GM19324 (cell line): Measurements from ENCODE around the gene TMEM139.

Source experiments
- ATAC-seq: cut with Tn5 transposase; IDR thresholded peaks from one replicate; pipeline ENCODE4 v1.9.1; 2021; ENCODE audit warnings: mild to moderate bottlenecking, moderate library complexity; ENCODE audit not compliant: unreplicated experiment, low FRiP score

Gene TMEM139

DNA sequence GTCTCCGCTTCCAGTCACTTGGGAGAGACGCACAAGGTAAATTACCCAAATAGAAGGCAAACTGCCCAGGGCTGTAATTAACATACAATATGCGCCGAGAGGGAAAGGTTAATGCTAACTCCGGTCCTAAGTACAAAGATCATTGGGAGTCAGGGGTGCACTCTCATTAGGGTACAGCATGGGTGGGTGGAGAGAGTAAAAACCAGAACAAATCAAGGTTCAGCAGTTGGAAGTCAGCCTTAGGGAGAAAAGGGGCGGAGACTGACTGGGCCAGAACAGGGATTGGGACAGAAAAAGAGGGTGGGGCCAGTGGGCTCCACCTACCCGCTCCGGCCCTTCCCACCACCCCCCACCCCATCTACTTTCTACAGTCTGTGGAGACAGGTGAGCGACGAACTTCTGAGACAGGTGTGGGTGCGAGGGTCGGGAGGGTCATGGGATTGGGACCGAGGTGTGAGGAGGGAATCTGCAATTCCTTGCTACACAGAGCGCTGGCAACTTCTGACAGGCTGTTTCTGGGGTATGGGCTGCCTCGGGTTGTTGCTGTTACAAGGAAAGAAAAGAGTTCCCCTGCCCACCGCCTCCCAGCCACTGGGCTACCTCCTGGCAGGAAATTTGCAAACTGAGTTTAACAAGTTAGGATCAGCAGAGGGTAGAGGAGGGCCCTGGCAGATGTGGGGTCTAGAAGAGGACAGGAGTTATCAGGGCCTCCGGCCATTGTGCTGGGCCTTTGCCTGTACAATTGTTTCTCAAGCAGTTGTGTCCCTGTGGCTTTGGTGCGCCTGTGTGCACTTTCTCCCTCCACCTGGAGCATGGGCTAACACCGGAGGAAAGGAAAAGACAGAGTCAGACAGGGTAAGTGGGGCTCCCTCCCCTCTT, at the start of gene TMEM139:
Gene TMEM139 (plus strand): TSS at position 368 of the 879 bp plus-strand sequence. CDS start 1,000 bp downstream, outside the sequence.
- ATAC-seq, result no peak

DNA sequence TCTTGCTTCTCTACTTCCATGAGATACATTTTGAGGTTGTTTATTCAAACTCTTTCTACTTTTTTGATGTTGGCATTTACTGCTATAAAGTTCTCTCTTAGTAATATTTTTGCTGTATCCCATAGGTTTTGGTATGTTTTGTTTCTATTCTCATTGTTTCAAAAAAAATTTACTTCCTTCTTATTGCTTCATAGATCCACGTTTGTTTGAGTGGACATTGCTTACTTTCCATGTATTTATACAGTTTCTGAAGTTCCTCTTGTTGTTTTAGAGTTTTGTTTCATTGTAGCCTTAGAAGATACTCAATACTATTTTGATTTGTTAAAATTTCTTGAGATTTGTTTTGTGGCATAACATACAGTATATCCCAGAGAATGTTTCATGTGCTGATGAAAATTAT, 49.2 kb upstream of the TMEM139 start:
- ATAC-seq, result no peak

DNA sequence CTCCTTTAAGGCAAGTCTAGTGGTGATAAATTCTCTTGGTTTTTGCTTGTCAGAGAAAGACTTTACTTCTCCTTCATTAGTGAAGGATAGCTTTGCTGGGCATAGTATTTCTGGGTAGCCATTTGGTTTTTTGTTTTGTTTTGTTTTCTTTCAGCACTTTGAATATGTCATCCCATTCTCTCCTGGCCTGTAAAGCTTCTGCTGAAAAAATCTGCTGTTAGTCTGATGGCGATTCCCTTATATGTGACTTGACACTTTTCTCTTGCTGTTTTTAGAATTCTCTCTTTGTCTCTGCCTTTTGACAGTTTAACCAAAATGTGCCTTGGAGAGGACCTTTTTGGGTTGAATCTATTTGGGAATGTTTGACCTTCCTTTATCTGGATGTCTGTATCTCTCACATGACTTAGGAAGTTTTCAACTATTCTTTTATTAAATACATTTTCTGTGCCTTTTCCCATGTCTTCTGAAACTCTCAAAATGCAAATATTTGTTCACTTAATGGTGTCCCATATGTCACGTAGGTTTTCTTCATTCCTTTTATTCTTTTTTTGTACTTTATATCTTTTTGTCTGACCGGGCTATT, 48.3 kb upstream of the TMEM139 start:
- ATAC-seq, result no peak

DNA sequence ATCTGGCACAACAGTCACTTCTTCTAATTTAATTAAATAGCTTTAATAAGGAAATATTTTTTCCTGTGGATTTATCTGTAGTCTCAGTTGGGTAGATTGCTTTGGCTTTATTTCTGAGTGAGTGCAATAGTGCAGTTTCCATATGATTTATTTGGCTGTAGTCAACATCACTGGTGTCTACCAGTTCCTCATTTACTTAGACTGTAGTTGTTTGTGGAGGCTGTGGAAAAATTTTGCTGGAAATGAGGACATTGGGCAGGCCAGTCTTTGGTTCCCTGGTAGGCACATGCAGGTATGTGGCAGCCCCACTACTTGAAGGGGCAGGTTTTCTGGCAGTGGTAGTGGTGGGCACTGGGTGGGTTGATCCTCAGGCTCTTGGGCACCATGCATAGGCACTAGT, 47.4 kb upstream of the TMEM139 start:
- no peak for ATAC-seq

DNA sequence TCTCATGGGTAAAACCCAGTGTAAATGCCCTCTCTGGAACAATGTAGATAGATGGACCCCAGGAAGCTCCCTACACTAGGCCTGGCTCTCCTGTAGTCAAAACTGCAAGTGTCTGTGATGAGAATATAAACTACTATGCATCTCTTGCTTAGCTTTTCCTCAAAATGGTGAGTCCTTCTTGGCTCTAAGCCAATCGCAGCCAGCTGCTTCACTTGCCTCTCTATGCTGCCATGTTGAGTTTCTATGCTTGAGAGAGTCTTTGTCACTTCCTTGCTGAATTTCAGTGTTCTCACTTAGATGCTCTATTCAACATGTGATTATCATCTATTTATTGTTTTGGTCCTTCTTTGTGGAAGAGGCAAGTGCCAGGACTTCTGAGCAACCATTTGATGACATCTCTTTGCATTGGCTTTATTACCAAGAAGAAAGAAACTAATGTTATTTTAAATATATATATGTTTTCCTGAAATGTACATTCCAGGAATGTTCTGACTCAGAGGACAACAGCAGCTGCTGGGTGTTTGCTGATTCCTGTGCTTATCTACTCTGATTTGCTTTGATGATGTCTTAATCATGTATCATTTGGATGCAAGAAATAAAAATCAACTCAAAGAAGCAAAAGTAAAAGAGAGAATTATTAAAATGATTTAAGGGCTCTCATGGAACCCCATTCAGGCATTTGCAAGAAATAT, 46.3 kb upstream of the TMEM139 start:
- no peak for ATAC-seq

DNA sequence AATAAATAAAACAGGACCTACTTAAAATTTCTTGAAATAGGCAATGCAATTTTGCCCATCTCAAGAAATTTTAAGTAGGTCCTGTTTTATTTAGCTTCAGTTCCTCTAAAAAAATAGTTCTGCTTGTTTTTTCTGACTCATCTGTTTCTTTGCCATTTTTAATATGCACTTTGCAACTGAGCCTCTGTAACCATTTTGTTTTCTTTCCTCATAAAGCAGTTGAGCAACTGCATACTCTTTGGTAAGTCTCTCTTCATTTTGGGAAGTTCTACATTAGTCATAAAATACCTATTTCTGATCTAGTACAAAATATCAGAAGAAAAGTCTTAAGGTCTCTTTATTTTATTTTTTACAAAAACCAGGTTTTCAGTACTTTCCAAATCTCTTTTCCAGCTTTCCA, 44.9 kb upstream of the TMEM139 start:
- ATAC-seq, result no peak

DNA sequence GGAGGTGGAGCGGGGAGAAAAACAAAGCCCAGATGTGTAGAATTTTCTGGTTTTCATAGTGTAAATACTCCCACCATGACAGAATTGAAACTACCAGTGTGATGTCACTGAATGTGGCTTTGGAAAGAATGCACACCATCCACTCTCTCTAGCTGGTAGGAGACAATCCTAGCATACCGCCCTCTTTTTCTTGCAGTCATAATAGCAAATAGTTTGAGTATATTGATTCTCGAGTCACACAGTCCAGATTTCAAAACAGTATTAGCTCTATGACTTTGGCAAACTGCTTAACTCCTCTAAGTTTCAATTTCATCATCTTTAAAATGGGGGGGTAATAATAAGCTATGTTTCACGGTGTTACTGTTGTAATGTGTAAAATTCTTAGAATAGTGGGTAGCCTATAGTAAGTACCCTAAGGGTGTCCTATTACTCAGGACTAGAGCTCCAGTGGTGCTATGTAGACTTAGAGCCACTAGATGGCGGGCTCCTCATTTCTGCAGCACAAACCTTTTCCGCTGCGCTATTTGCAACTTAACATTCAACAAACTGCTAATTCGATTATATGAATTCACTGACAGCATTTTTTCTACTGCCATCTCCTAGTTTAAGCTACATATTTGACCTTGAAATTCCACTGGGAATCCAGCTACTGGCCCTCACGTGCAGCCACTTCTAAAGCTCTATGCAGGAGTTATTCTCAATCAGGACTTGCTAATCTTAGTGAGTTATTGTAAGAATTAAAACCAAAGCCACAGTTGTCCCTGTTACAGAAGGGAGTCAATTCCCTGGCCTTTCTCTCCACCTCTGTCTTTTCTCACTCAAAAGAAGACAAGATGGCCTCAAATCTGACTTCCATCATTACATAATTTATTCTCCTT, 44.2 kb upstream of the TMEM139 start:
- peak; percentile 84 for ATAC-seq

DNA sequence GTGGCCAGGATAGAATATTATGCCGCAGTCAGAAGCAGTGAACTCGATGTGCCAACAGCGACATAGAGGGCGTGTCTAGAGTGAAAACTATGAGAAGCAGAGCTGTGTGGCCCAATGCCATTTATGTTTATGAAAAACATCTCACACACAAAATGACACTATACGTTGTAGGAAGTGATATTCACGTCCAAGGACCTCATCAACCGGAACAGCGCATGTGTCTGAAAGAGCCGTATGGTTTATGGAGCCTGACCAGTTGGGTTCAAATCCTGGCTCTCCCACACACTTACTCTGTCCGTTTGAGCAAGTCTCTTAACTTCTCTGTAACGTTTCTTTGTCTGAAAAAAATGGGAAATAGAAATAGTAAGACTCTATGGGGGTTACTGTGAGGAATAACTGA, 42.5 kb upstream of the TMEM139 start:
- ATAC-seq, result no peak

DNA sequence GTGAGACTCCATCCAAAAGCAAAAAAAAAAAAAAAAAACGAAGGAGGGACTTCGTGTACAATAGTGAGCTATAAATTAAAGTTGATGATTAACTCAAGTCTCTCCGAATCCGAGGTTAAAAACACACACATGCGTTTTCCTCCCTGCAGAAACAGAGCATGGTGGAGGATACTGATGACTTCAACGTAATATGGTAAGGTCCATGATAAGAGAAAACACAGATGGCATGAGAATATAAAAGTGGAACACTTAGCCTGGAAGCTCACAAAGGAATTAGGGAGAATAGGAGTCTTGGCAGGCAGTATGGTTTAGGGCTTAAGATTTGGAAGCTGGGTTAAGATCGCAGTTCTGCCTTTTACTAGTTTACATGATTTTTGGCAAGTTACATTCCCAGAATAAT, 41.6 kb upstream of the TMEM139 start:
- no peak for ATAC-seq

DNA sequence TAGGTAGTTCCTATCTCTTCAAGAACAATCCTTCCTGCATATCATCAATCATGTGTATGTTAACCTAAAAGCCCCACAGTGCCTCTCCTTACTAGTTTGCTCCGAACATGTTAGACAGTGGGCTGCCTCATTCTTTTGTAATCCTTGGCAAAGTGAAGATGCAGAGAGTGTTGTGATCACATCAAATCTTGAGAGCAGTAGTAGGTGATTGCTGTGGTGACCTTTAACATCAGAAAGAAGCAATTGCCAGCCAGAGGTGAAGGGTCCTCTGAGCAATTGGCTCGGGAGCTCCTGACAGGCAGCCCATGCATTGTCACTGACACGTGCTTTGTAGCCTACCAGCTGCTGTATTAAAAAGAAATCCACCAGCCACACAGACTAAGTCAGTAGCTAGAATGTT, 41.1 kb upstream of the TMEM139 start:
- ATAC-seq, result no peak

DNA sequence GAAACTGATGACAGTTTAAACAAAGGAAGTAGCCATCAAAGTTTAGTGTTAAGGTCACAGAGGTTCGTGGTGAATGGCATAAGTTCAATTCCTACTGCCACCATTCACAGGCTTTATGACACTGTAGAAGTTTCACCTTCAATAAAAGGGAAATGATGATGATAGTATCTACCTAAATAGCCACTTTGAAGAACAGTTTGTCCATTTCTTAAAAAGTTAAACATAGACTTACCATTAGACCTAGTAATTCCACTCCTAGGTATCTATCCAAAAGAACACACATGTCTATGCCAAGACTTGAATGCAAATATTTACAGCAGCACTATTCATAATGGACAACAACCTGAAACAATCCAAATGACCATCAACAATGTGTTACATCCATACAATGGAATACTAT, 40.4 kb upstream of the TMEM139 start:
- no peak for ATAC-seq

DNA sequence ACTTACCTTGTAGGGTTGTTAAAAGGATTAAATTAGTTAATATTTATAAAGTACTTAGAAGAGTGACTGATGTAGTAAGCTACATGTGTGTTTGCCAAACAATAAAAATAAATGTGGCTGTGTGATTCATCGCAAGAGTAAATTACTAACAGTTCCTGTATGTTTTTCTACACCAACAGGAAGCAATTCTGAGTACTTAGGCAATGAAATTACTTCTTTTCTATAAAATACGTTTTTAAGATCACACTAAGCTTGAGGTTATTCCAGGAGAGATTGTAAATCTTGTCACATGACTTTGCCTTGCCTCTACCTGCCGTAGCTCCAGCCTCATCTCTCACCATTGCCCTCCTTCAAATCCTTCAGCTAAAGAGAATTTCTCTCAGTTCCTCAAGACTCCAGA, 39.6 kb upstream of the TMEM139 start:
- no peak for ATAC-seq

DNA sequence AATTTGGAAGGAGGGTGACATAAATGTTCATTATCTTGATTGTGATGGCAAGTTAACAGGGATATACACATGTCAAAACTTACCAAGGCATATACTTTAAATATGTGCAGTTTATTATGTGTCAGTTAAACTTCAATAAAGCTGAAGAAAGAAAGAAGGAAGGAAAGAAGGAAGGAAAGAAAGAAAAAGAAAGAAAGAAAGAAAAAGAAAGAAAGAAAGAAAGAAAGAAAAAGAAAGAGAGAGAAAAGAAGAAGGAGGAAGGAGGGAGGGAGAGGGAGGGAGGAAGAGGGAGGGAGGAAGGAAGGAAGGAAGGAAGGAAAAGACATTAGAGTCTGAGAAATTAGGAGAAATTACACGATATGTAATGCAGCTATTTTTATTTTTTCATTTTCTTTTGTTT, 37.4 kb upstream of the TMEM139 start:
- no peak for ATAC-seq

DNA sequence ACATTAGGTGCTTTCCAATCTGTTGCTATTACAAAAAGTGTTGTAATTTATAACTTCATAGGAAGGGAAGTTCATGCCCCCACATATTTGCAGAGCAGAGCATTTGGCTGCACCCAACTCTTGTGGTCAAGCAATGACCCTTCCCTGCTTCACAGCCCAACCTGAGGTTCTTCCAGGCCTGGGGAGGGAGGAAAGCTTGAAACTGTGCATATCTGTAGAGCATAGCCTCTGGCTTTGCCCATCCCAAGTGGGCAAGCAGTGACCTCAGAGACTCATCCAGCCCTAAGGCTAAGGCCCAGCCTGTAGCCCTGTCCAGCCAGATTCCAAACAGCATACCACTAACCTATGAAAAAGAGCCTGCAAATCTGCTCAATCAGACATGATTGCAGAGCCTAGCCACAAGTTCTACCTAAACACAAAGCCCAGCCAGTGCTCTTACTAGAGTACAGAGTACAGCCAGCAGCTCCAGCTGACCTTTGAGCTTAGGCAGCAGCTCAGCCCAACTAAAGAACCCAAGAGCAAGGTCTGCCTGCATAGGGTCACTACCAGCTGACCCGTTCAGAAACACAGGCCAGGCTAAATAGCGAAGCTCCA, 35.9 kb upstream of the TMEM139 start:
- no peak for ATAC-seq

DNA sequence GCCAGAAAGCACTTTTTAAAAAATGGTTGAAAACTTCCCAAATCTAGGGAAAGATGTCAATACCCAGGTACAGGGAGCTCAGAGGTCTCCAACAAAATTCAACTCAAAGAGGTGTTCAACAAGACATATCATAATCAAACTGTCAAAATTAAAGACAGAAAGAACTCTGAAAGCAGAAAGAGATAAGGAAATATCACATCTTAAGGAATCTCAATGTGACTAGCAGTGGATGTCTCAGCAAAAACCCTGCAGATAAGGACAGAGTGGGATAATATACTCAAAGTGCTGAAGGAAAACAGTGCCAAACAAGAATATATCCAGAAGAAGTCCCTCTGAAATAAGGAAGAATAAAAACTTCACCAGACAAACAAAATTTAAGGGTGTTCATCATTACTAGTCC, 34.6 kb upstream of the TMEM139 start:
- ATAC-seq, result no peak

DNA sequence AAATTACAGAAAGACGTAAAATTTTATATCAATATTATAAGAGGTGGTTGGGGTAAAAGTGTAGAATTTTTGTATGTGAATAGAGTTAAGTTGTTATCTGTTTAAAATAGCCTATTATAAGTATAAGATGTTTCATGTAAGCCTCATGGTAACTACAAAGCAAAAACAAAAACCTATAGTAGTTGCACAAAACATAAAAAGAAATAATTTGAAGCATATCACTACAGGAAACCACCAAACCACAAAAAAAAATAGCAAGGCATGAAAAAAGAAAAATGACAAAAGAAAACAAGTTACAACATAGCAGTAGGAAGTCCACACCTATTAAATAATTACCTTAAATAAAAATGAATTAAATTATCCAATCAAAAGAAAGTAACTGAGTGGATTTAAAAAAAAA, 33.9 kb upstream of the TMEM139 start:
- ATAC-seq, result no peak

DNA sequence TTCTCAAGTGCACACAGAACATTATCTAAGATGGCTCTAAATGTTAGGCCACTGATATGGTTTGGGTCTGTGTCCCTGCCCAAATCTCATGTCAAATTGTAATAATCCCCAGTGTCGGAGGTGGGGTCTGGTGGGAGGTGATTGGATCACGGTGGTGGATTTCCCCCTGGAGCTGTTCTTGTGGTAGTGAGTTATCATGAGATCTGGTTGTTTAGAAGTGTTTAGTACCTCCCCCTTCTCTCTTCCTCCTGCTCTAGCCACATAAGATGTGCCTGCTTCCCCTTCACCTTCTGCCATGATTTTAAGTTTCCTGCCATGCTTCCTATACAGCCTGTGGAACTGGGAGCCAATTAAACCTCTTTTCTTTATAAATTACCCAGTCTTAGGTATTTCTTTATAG, 32.8 kb upstream of the TMEM139 start:
- no peak for ATAC-seq

DNA sequence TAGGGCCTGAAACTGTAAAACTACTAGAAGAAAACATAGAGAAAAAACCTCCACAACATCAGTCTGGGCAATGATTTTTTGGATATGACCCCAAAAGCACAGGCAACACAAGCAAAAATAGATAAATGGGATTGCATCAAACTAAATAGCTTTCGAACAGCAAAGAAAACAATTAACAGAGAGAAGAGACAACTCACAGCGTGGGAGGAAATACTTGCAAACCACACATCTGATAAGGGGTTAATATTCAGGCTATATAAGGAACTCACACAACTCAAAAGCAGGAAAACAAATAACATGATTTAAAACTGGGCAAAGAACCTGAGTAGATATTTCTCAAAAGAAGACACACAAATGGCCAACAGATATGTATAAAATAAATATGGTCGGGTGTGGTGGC, 29.2 kb upstream of the TMEM139 start:
- ATAC-seq, result no peak

DNA sequence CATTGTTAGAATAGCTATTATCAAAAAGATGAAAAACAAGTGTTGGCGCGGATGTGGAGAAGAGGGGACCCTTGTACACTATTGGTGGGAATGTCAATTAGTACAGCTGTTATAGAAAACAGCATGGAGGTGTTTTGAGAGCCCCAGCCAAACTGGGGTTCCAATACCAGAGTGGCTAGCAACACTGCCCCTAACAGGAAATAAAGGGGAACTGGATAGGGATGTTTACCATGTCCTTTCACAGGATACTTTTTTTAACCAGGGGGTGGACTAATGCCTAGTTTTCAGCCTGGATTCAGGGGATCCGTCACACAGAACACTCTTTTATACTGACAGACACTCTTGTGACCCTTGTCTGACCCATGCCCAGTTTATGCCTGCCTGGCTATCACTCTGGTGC, 28.4 kb upstream of the TMEM139 start:
- no peak for ATAC-seq

DNA sequence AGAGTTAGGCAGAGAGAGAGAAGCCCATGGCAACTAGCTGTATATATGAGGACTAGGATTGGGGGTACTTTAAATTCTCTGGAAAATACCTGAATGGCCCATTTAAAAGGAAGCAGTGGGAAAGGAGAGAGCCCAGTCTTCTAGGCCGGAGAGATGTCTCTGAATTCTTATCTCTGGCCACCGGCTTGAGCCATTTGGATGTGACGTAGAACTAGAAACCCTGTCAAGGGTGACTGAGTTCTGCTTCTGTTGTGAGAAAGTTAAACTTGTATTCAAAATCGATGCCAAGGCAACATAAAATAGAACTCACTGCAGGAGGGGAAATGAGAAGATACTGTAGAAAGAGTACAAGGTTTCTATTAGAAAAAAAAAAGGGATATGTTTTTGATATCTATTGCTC, 27.8 kb upstream of the TMEM139 start:
- ATAC-seq, result peak; percentile 75
